ENCODE data around the gene PCDHGA8. TPM values are rescaled to one million over a fixed set of nuclear protein-coding genes. Genes with fewer than 3 reads are reported as not detected.
"Not testable (repeated sequence)": the region's sequence is repeated elsewhere in the genome, so short reads cannot be mapped to it uniquely, and the experiment has no call there.

PCDHGA8 gene
- total and polyA plus RNA-seq, 2 of the 13 experiments (the other 11 are each of a cell fraction or from before 2014, with no cell fraction given) = 0.05 to 0.29 TPM

- no peak overlapping the region for H3K27ac ChIP-seq (ENCODE audit: extremely low read length, insufficient read depth, low read length)
- DNase-seq (ENCODE audit: low spot score) (no peak), FAIRE-seq (no peak), ATAC-seq (no peak)
- peaks cover 51% of the 10 kb centered on the region for H3K9me3 ChIP-seq (ENCODE audit: low read length)
- no peak overlapping the region for H3K9ac ChIP-seq (ENCODE audit: insufficient read depth, low read depth, low read length)
- ChIA-PET CTCF (ENCODE audit: low intra/inter-chr PET ratio, low total read pairs) (no interaction called here), POLR2A (no interaction called here)
- H4K20me1 ChIP-seq (ENCODE audit: insufficient read depth, low read length) = no peaks in the 10 kb centered on the region
- no peaks in the 10 kb centered on the region for H3K27me3 ChIP-seq (ENCODE audit: control insufficient read depth in 1 of 2, insufficient read depth in 2 of 2, low read length in 2 of 2)
- 64% methylated on average over 16 of the region's 21 CpGs for WGBS (ENCODE audit: low lambda C conversion rate)
- no peaks in the 10 kb centered on the region for H3K79me2 ChIP-seq (ENCODE audit: insufficient read depth, low read length)
- intact Hi-C loops (cut with micrococcal nuclease; ENCODE audit: unreplicated experiment) = no loop called here
- TF ChIP-seq KMT2A (CRISPR knock-in tag; IDR thresholded peaks at IDR 0.05) (no peak), FOXA1 (IDR thresholded peaks at IDR 0.05) (no peak), FOXA1 (CRISPR knock-in tag; IDR thresholded peaks at IDR 0.05) (no peak), ZNF766 (CRISPR knock-in tag; IDR thresholded peaks at IDR 0.05; ENCODE audit: borderline replicate concordance) (no peak), CEBPG (CRISPR knock-in tag; IDR thresholded peaks at IDR 0.05) (no peak), ZNF253 (CRISPR knock-in tag; IDR thresholded peaks at IDR 0.05; ENCODE audit: borderline replicate concordance) (no peak), REL (CRISPR knock-in tag; conservative IDR thresholded peaks at IDR 0.05) (no peak)
- no peak overlapping the region for H2AFZ ChIP-seq (ENCODE audit: low read length)
- peaks cover 5% of the 10 kb centered on the region; the same call in 1 of the 2 replicates for H3K4me1 ChIP-seq (ENCODE audit: insufficient read depth, low read length)
- no TSS peak for BruUV-seq (replicated peaks)
- in situ Hi-C loops (cut with HindIII; ENCODE audit: extremely low pct_ligation_motif_present, low pct_unique_long_range_greater_than_20kb) = no loop called here
- no peak overlapping the region for H3K4me2 ChIP-seq (ENCODE audit: low read depth, low read length)
- no peaks in the 10 kb centered on the region for H3K36me3 ChIP-seq (replicated peaks in 1 of 2; ENCODE audit: control insufficient read depth in 1 of 2, insufficient read depth in 2 of 2, low read length in 2 of 2)
- H3K4me3 ChIP-seq (replicated peaks in 1 of 3; ENCODE audit: insufficient read depth in 1 of 3, low read depth in 2 of 3, low read length in 3 of 3) = no peak overlapping the region
Measured at GRCh38 chr5:141393267-141393666, 834 bp downstream of the PCDHGA8 start.

DNA sequence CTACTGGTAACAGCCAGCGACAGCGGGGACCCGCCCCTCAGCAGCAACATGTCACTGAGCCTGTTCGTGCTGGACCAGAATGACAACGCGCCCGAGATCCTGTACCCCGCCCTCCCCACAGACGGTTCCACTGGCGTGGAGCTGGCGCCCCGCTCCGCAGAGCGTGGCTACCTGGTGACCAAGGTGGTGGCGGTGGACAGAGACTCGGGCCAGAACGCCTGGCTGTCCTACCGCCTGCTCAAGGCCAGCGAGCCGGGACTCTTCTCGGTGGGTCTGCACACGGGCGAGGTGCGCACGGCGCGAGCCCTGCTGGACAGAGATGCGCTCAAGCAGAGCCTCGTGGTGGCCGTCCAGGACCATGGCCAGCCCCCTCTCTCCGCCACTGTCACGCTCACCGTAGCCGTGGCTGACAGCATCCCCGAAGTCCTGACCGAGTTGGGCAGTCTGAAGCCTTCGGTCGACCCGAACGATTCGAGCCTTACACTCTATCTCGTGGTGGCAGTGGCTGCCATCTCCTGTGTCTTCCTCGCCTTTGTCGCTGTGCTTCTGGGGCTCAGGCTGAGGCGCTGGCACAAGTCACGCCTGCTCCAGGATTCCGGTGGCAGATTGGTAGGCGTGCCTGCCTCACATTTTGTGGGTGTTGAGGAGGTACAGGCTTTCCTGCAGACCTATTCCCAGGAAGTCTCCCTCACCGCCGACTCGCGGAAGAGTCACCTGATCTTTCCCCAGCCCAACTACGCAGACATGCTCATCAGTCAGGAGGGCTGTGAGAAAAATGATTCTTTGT, 2.2 kb downstream of the PCDHGA8 start:
- intact Hi-C loops (cut with micrococcal nuclease; ENCODE audit: unreplicated experiment); CTCF ChIA-PET (ENCODE audit: low intra/inter-chr PET ratio, low total read pairs); ATAC-seq; H3K27me3 ChIP-seq (ENCODE audit: control insufficient read depth in 1 of 2, insufficient read depth in 2 of 2, low read length in 2 of 2); H3K9ac ChIP-seq (ENCODE audit: insufficient read depth, low read depth, low read length); BruUV-seq (replicated peaks); DNase-seq (ENCODE audit: low spot score); H3K27ac ChIP-seq (ENCODE audit: extremely low read length, insufficient read depth, low read length); H3K79me2 ChIP-seq (ENCODE audit: insufficient read depth, low read length); H2AFZ ChIP-seq (ENCODE audit: low read length); POLR2A ChIA-PET; H3K4me1 ChIP-seq (ENCODE audit: insufficient read depth, low read length); H3K4me2 ChIP-seq (ENCODE audit: low read depth, low read length); H3K36me3 ChIP-seq (replicated peaks in 1 of 2; ENCODE audit: control insufficient read depth in 1 of 2, insufficient read depth in 2 of 2, low read length in 2 of 2); in situ Hi-C loops (cut with HindIII; ENCODE audit: extremely low pct_ligation_motif_present, low pct_unique_long_range_greater_than_20kb); H4K20me1 ChIP-seq (ENCODE audit: insufficient read depth, low read length); FAIRE-seq; H3K4me3 ChIP-seq (replicated peaks in 1 of 3; ENCODE audit: insufficient read depth in 1 of 3, low read depth in 2 of 3, low read length in 3 of 3): not testable (repeated sequence)
- WGBS (ENCODE audit: low lambda C conversion rate) = 82% methylated on average over 23 of the region's 53 CpGs
- H3K9me3 ChIP-seq (ENCODE audit: low read length) = peaks cover 51% of the 10 kb centered on the region

Data from HepG2 (cell line).